Liver (tissue), 3 donors: ENCODE results near the gene ERFL.

Source experiments
- ATF3 ChIP-seq: IDR thresholded peaks from 2 replicates; pipeline ENCODE4 v1.6.1; 2016; ENCODE audit warnings: antibody characterized with exemption
- CTCF ChIP-seq: fragments of 150-350 bp; IDR thresholded peaks from 2 replicates; pipeline ENCODE4 v1.5.1; 2017; ENCODE audit warnings: improper control_type of control experiment, low read depth, low read length; ENCODE audit not compliant: missing input control
- EGR1 ChIP-seq, 2 donors: IDR thresholded peaks; 2 replicates each; pipeline ENCODE4 v1.6.1; 2016 to 2018; ENCODE audit warnings: antibody characterized with exemption in 2 of 2, low read depth in 2 of 2
- GABPA ChIP-seq, 2 donors: IDR thresholded peaks in 1 of 2; conservative IDR thresholded peaks in 1 of 2; 2 replicates each; pipeline ENCODE4 v1.6.1; 2016; ENCODE audit warnings: antibody characterized with exemption in 2 of 2, mild to moderate bottlenecking in 1 of 2, moderate library complexity in 1 of 2
- HNF4G ChIP-seq: IDR thresholded peaks from 2 replicates; pipeline ENCODE4 v1.6.1; 2016; ENCODE audit warnings: antibody characterized with exemption
- JUND ChIP-seq, 2 donors: IDR thresholded peaks; 2 replicates each; pipeline ENCODE4 v1.6.1; 2016; ENCODE audit warnings: antibody characterized with exemption in 2 of 2
- MAX ChIP-seq: IDR thresholded peaks from 2 replicates; pipeline ENCODE4 v1.6.1; 2016; ENCODE audit warnings: antibody characterized with exemption
- RAD21 ChIP-seq, 2 donors: IDR thresholded peaks; 2 replicates each; pipeline ENCODE4 v1.6.1; 2016; ENCODE audit warnings: antibody characterized with exemption in 2 of 2, mild to moderate bottlenecking in 2 of 2
- REST ChIP-seq: IDR thresholded peaks from 2 replicates; pipeline ENCODE4 v1.6.1; 2016; ENCODE audit warnings: antibody characterized with exemption, mild to moderate bottlenecking
- RXRA ChIP-seq, 2 donors: IDR thresholded peaks; 2 replicates each; pipeline ENCODE4 v1.6.1; 2017 to 2018; ENCODE audit warnings: antibody characterized with exemption in 2 of 2, mild to moderate bottlenecking in 1 of 2
- SP1 ChIP-seq: IDR thresholded peaks from 2 replicates; pipeline ENCODE4 v1.6.1; 2018; ENCODE audit warnings: antibody characterized with exemption, mild to moderate bottlenecking
- TAF1 ChIP-seq: conservative IDR thresholded peaks from 2 replicates; pipeline ENCODE4 v1.6.1; 2016; ENCODE audit warnings: antibody characterized with exemption, mild to moderate bottlenecking
- YY1 ChIP-seq: IDR thresholded peaks from 2 replicates; pipeline ENCODE4 v1.6.1; 2016; ENCODE audit warnings: antibody characterized with exemption, mild to moderate bottlenecking
- ZBTB33 ChIP-seq: IDR thresholded peaks from 2 replicates; pipeline ENCODE4 v1.6.1; 2016; ENCODE audit warnings: antibody characterized with exemption
- donor health status: healthy.
- donor health status: healthy.

GRCh38 chr19:41904118-41904870, 24.0 kb downstream of the ERFL start:
- TF ChIP-seq RAD21 (IDR thresholded peaks at IDR 0.05), result no peak
- TF ChIP-seq SP1, result peak; percentile 51
- no peak for TF ChIP-seq CTCF
- TF ChIP-seq GABPA (IDR thresholded peaks at IDR 0.05 in 1 of 2, conservative IDR thresholded peaks at IDR 0.05 in 1 of 2), result no peak
- no peak for TF ChIP-seq MAX
- TF ChIP-seq REST, result no peak
- no peak for TF ChIP-seq RXRA (IDR thresholded peaks at IDR 0.05)
- no peak for TF ChIP-seq YY1
- TF ChIP-seq HNF4G, result no peak
- no peak for TF ChIP-seq ZBTB33
- TF ChIP-seq ATF3, result no peak
- TF ChIP-seq JUND (IDR thresholded peaks at IDR 0.05), result no peak
- TF ChIP-seq TAF1, result no peak
- TF ChIP-seq EGR1 (IDR thresholded peaks at IDR 0.05; ENCODE audit: low read depth in 2 of 2), result no peak
